Tibial nerve (tissue), 4 donors: ENCODE results near the gene PRELP.

ENCODE experiments used
- EP300 ChIP-seq, 2 donors: sonication (generic); formaldehyde crosslinking; IDR thresholded peaks; one replicate each; pipeline ENCODE4 v1.6.1; 2017; ENCODE audit warnings: antibody characterized with exemption in 2 of 2, mild to moderate bottlenecking in 1 of 2
- POLR2A ChIP-seq, 2 donors: fragments of 450-650 bp; IDR thresholded peaks; one replicate each; pipeline ENCODE4 v1.6.1; 2017; ENCODE audit warnings: antibody characterized with exemption in 2 of 2, mild to moderate bottlenecking in 2 of 2, moderate library complexity in 2 of 2
- TF ChIP-seq, protein P1 (sequence below), 5 experiments: fragments of 200-600 bp in 3 of 5; fragments of 450-650 bp in 2 of 5; sonication (generic) in 3 of 5; IDR thresholded peaks; one replicate each; pipeline ENCODE4 v1.5.1; 2016 to 2019; ENCODE audit warnings: antibody characterized with exemption in 5 of 5, mild to moderate bottlenecking in 3 of 5, moderate library complexity in 2 of 5

DNA sequence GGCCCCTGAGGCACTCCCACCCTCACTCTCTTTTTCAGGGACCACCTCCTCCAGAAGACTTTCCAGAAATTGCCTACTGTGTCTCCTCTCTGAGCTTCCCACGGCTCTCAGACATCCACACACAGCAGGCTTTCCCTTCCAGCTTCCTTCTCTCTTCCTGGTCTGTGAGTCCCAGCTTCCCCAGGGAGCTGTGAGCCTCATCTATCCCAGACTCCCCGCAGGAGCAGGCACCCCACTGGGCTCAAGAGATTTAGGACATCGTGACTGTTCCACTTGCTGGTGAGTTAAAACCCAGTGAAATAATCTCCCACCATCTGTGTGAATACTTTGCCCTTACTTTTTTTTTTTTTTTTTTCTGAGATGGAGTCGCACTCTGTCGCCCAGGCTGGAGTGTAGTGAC lies 22.0 kb upstream of the PRELP start:
- TF ChIP-seq, protein P1, sequence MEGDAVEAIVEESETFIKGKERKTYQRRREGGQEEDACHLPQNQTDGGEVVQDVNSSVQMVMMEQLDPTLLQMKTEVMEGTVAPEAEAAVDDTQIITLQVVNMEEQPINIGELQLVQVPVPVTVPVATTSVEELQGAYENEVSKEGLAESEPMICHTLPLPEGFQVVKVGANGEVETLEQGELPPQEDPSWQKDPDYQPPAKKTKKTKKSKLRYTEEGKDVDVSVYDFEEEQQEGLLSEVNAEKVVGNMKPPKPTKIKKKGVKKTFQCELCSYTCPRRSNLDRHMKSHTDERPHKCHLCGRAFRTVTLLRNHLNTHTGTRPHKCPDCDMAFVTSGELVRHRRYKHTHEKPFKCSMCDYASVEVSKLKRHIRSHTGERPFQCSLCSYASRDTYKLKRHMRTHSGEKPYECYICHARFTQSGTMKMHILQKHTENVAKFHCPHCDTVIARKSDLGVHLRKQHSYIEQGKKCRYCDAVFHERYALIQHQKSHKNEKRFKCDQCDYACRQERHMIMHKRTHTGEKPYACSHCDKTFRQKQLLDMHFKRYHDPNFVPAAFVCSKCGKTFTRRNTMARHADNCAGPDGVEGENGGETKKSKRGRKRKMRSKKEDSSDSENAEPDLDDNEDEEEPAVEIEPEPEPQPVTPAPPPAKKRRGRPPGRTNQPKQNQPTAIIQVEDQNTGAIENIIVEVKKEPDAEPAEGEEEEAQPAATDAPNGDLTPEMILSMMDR (IDR thresholded peaks at IDR 0.05): no peak
- no peak for TF ChIP-seq POLR2A (IDR thresholded peaks at IDR 0.05)
- TF ChIP-seq EP300 (IDR thresholded peaks at IDR 0.05): no peak
